DOHH2 (cell line): ENCODE results near the gene FAM210A.

Experiments
- H3F3A ChIP-seq: fragments of 200-600 bp; sonication (generic), shearing (Covaris generic); 2 replicates; pipeline ENCODE4 v1.6.0; 2016; ENCODE audit warnings: antibody characterized with exemption, mild to moderate bottlenecking; ENCODE audit not compliant: control insufficient read depth, insufficient read depth
- H3K27ac ChIP-seq: fragments of 200-600 bp; sonication (generic); 2 replicates; pipeline ENCODE4 v1.5.1; 2014; ENCODE audit warnings: low read depth, mild to moderate bottlenecking, low read length, moderate library complexity
- H3K27me3 ChIP-seq: fragments of 200-600 bp; sonication (generic); 2 replicates; pipeline ENCODE4 v1.6.1; 2014; ENCODE audit warnings: mild to moderate bottlenecking, low read length, mixed read lengths; ENCODE audit not compliant: control insufficient read depth
- H3K36me3 ChIP-seq: fragments of 200-600 bp; sonication (generic); 2 replicates; pipeline ENCODE4 v1.6.1; 2014; ENCODE audit warnings: mild to moderate bottlenecking, low read length, moderate library complexity, mixed read lengths; ENCODE audit not compliant: control insufficient read depth
- H3K4me1 ChIP-seq: fragments of 200-600 bp; sonication (generic); 2 replicates; pipeline ENCODE4 v1.6.1; 2014; ENCODE audit warnings: mild to moderate bottlenecking, low read length, mixed read lengths; ENCODE audit not compliant: control insufficient read depth
- H3K4me2 ChIP-seq: fragments of 200-600 bp; sonication (generic); 2 replicates; pipeline ENCODE4 v1.6.0; 2014; ENCODE audit warnings: mild to moderate bottlenecking, low read length, moderate library complexity
- H3K4me3 ChIP-seq: fragments of 200-600 bp; sonication (generic); 2 replicates; pipeline ENCODE4 v1.5.1; 2014; ENCODE audit warnings: mild to moderate bottlenecking, low read length, mixed read lengths
- H3K79me2 ChIP-seq: fragments of 200-600 bp; sonication (generic); 2 replicates; pipeline ENCODE4 v1.6.1; 2014; ENCODE audit warnings: mild to moderate bottlenecking, low read length, mixed read lengths; ENCODE audit not compliant: control insufficient read depth
- H3K9me2 ChIP-seq: fragments of 200-600 bp; sonication (generic); replicated peaks from 2 replicates; pipeline ENCODE4 v1.6.1; 2014; ENCODE audit warnings: mild to moderate bottlenecking, low read length, mixed read lengths; ENCODE audit not compliant: control insufficient read depth
- H3K9me3 ChIP-seq: fragments of 200-600 bp; sonication (generic); 2 replicates; pipeline ENCODE4 v1.6.1; 2014; ENCODE audit warnings: antibody characterized with exemption, low read length, mixed read lengths; ENCODE audit not compliant: control insufficient read depth, insufficient read depth
- H4K20me1 ChIP-seq: fragments of 200-600 bp; sonication (generic); 2 replicates; pipeline ENCODE4 v1.6.0; 2014; ENCODE audit warnings: low read depth, mild to moderate bottlenecking, antibody characterized with exemption, low read length, moderate library complexity; ENCODE audit not compliant: control insufficient read depth, insufficient read depth
- EZH2phosphoT487 ChIP-seq: fragments of 200-600 bp; sonication (generic); IDR thresholded peaks from 2 replicates; pipeline ENCODE4 v1.6.1; 2017; ENCODE audit warnings: borderline replicate concordance, mild to moderate bottlenecking, antibody characterized with exemption, low read length, moderate library complexity, mixed read lengths
- TF ChIP-seq, protein P1 (sequence below): fragments of 200-600 bp; sonication (generic); IDR thresholded peaks from one replicate; pipeline ENCODE4 v1.5.1; 2014; ENCODE audit warnings: antibody characterized with exemption, mild to moderate bottlenecking, low read depth, low read length; ENCODE audit not compliant: poor library complexity, severe bottlenecking

FAM210A gene

GRCh38 chr18:13720847-13721246 lies 5.5 kb downstream of the FAM210A start:
- Histone ChIP-seq H3K4me2 (no peak overlapping the region), H4K20me1 (peaks cover 10% of the 10 kb centered on the region; the same call in 1 of the 2 replicates), H3K27me3 (no peaks in the 10 kb centered on the region), H3K27ac (no peak overlapping the region), H3K4me3 (no peak overlapping the region), H3K4me1 (peaks cover 19% of the 10 kb centered on the region), H3F3A (no peaks in the 10 kb centered on the region), H3K79me2 (peaks cover 100% of the 10 kb centered on the region), H3K36me3 (peaks cover 52% of the 10 kb centered on the region), H3K9me3 (no peaks in the 10 kb centered on the region), H3K9me2 (no peaks in the 10 kb centered on the region)
- TF ChIP-seq, protein P1, sequence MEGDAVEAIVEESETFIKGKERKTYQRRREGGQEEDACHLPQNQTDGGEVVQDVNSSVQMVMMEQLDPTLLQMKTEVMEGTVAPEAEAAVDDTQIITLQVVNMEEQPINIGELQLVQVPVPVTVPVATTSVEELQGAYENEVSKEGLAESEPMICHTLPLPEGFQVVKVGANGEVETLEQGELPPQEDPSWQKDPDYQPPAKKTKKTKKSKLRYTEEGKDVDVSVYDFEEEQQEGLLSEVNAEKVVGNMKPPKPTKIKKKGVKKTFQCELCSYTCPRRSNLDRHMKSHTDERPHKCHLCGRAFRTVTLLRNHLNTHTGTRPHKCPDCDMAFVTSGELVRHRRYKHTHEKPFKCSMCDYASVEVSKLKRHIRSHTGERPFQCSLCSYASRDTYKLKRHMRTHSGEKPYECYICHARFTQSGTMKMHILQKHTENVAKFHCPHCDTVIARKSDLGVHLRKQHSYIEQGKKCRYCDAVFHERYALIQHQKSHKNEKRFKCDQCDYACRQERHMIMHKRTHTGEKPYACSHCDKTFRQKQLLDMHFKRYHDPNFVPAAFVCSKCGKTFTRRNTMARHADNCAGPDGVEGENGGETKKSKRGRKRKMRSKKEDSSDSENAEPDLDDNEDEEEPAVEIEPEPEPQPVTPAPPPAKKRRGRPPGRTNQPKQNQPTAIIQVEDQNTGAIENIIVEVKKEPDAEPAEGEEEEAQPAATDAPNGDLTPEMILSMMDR, result no peak

DNA sequence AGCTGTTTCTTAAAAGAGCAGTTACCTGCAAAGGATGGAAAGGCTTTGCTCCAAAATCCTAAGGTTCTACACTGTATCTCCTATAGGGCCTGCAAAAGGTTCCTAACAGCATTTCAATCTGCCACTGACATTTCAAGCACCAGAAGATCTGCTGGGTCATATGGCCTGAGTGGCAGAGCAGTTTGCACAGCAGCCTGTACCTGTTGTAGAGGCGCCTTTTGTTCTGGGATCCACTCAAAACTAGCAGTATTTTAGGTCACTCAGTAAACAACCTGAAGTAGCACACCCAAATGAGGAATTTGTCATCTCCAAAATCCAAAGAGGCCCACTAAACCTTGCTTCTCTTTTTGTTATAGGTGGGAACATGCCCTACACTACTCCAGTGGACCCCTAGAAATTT lies 6.2 kb downstream of the FAM210A start:
- H3K9me3 ChIP-seq, result no peaks in the 10 kb centered on the region
- no peaks in the 10 kb centered on the region for H3F3A ChIP-seq
- peaks cover 16% of the 10 kb centered on the region for H3K4me1 ChIP-seq
- H3K9me2 ChIP-seq, result no peaks in the 10 kb centered on the region
- H3K36me3 ChIP-seq, result peaks cover 50% of the 10 kb centered on the region
- no peak overlapping the region for H3K4me3 ChIP-seq
- H3K4me2 ChIP-seq, result no peak overlapping the region
- H4K20me1 ChIP-seq, result peaks cover 7% of the 10 kb centered on the region; the same call in 1 of the 2 replicates
- H3K79me2 ChIP-seq, result peaks cover 100% of the 10 kb centered on the region
- TF ChIP-seq EZH2phosphoT487, result no peak
- TF ChIP-seq, protein P1, result no peak
- no peaks in the 10 kb centered on the region for H3K27me3 ChIP-seq
- no peak overlapping the region for H3K27ac ChIP-seq

DNA sequence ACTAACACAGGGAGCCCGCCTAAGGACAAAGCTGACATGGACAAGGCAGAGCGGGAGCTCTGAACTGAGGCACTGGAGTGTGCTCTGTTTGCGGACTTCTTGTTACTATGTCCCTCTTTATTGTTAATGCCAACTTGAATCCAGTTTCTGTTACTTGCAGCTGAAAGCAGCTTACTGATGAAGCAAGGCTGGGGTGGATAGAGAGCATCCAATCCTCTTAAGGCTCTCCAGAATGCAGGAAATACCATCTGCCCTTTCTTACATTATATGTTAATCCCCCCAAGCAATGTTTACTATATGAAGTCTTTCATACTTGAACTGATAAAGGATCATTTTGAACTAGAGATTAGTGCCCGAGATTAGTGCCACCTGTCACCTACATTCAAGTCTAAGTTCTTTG lies 9.4 kb downstream of the FAM210A start:
- H3K9me3 ChIP-seq, result no peaks in the 10 kb centered on the region
- H3F3A ChIP-seq, result no peaks in the 10 kb centered on the region
- peaks cover 38% of the 10 kb centered on the region for H3K36me3 ChIP-seq
- H3K4me2 ChIP-seq, result no peak overlapping the region
- peaks cover 13% of the 10 kb centered on the region for H4K20me1 ChIP-seq
- peaks cover 100% of the 10 kb centered on the region for H3K79me2 ChIP-seq
- no peaks in the 10 kb centered on the region for H3K9me2 ChIP-seq
- TF ChIP-seq, protein P1, result no peak
- TF ChIP-seq EZH2phosphoT487, result no peak
- no peak overlapping the region for H3K4me3 ChIP-seq
- no peak overlapping the region for H3K27ac ChIP-seq
- no peaks in the 10 kb centered on the region for H3K4me1 ChIP-seq
- H3K27me3 ChIP-seq, result no peaks in the 10 kb centered on the region

GRCh38 chr18:13715330-13715729 lies 11.0 kb downstream of the FAM210A start:
- Histone ChIP-seq H3K4me3 (no peak overlapping the region), H3K27me3 (no peaks in the 10 kb centered on the region), H3K9me2 (no peaks in the 10 kb centered on the region), H3K9me3 (no peaks in the 10 kb centered on the region), H3F3A (no peaks in the 10 kb centered on the region), H3K4me1 (no peaks in the 10 kb centered on the region), H3K27ac (no peak overlapping the region), H3K36me3 (peaks cover 25% of the 10 kb centered on the region), H3K79me2 (peaks cover 100% of the 10 kb centered on the region), H3K4me2 (no peak overlapping the region), H4K20me1 (peaks cover 12% of the 10 kb centered on the region)
- TF ChIP-seq EZH2phosphoT487, result no peak
- TF ChIP-seq, protein P1, result no peak
